Stimulated activated CD8-positive, alpha-beta memory T cell treated with anti-CD3 and anti-CD28 coated beads, Interleukin-7, amount 100 ng/mL, for 24 hours (primary cell): ENCODE measurements around the gene KRTAP21-3.
"Not testable (repeated sequence)": the region's sequence is repeated elsewhere in the genome, so short reads cannot be mapped to it uniquely, and the experiment has no call there.

ENCODE experiments used
- DNase-seq: peaks from one replicate; pipeline ENCODE4 v3.0.0-alpha.2; 2020; ENCODE audit warnings: low read depth

KRTAP21-3 gene, protein sequence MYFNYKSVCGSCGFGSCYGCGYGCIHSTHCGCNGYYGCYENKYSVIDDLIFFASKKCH

GRCh38 chr21:30718239-30718909 is at the start of gene KRTAP21-3:
KRTAP21-3 (minus strand) TSS chr21:30718777; CDS start chr21:30718759, 18 bp downstream.
- DNase-seq, result no peak

- no peak for DNase-seq
Measured at GRCh38 chr21:30760776-30761175, 42.2 kb upstream of the KRTAP21-3 start.

GRCh38 chr21:30758306-30758705 is 39.7 kb upstream of the KRTAP21-3 start:
- DNase-seq, result no peak

- not testable (repeated sequence) for DNase-seq
Measured at GRCh38 chr21:30755328-30755727, 36.8 kb upstream of the KRTAP21-3 start, which contains the start of gene KRTAP21-1. KRTAP21-1 (minus strand) TSS chr21:30755428; CDS start chr21:30755378, 50 bp downstream.

DNA sequence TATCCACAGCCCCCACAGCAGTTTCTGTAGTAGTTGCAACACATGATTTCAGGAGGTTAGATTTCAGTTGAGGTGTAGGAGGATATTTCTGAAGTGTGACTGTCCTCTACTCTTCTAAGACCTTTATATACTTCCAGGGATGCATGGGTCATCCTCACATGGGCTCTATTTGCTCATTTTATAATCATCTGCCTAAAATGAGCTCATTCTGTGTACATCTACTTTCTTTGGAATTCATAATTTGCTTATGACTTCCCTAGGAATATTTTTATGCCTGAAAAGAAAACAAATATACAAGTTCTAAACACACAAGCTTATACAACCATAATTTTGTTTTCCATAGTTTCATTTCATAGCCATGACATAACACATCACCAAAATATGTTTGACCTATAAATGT is 28.6 kb upstream of the KRTAP21-3 start, which contains the start of gene KRTAP21-2:
Gene KRTAP21-2 (minus strand): TSS at position 101 of the 400 bp plus-strand sequence. CDS start 57 bp downstream, at position 44.
- DNase-seq, result no peak

DNA sequence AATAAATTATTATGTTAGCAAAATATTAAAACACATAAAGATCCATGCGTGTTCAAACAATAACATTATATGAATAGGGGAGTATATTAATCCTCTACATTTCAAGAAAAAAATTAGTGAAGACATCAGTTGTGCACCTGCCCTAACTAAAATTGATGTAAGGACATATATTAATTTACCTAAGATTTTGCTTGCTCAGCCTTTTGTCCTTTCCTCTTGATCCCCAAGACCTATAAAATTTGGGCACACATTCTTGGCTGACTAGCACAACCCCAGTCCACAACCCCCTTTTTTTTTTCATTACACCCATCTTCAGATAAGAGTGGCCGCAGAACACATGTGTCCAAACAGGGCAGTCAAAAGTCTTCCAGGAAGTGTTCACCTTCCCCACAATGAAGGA is 21.9 kb upstream of the KRTAP21-3 start:
- DNase-seq, result no peak

GRCh38 chr21:30733026-30733425 is 14.4 kb upstream of the KRTAP21-3 start:
- DNase-seq, result no peak

DNA sequence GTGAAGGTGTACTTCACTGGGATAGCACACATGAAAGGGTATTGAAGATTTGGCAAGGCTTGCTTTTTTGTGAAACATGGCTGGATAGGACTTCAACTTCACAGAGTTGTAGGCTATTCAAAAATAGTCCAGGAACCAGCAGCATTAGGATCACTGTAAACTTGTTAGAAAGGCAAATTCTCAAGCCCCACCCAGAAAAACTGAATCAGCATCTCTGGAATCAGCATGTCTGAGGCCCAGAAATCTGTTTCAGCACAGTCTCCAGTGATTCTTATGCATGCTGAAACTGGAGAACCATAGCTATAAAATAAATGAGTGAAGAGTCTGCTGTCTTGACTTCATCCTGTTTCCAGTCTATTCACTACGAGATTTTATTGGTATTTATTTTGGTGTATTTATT is 8.1 kb upstream of the KRTAP21-3 start:
- DNase-seq, result no peak

DNA sequence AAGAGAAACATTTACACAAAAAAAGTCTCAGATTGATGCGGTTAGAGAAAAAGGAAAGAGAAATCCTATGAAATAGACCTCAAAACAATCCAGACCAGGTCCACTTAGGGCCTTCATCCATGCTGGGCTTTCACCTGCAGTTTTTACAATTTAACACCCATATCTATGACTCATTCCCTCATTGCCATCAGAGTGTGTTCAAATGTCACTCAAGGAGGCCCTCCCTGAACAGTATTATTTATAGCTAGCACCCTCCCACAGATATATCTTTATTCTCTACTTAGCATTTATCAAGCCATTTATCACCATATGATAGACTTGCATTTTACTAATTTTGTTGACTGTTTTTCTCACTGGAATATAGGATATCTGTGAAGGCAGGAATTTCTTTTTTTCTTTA is 824 bp upstream of the KRTAP21-3 start:
- DNase-seq, result no peak

GRCh38 chr21:30717105-30717504 is 1.5 kb downstream of the KRTAP21-3 start:
- no peak for DNase-seq

DNA sequence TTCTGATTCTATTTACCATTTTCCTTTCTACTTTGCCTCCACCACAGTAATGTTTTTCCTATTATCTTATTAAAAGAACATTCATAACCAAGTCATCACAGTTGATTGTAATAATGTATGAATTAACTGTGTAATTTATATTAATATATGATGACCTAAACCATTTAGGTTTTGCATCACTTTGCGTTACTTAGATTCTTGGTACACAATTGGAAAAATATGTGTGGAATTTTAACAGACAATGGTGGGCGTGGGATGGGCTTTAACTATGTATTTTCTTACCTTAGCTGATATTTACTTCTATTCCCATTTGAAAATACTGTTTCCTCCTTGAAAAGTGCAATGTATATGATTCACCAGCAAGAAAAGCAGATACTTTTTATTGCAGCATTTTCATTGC is 3.6 kb downstream of the KRTAP21-3 start:
- DNase-seq, result no peak

DNA sequence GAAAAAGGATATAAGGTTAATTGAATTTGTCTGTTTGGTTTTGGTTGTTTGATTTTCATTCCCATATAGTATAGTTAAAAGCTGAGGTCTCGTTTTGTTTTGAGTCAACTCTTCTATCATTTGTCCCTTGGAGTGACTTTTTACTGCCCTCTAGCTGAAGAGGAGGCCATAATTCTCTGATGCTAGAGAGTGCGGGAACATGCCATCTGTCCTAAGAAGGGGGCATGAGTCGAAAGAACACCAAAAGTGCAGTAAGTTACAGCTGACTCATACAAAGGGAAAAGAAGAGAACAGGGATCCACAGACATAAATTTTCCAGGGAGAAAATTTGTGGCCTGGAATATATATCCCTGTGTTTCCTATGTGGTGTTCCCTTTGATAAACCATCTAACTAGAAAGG is 4.1 kb downstream of the KRTAP21-3 start:
- DNase-seq, result no peak

DNA sequence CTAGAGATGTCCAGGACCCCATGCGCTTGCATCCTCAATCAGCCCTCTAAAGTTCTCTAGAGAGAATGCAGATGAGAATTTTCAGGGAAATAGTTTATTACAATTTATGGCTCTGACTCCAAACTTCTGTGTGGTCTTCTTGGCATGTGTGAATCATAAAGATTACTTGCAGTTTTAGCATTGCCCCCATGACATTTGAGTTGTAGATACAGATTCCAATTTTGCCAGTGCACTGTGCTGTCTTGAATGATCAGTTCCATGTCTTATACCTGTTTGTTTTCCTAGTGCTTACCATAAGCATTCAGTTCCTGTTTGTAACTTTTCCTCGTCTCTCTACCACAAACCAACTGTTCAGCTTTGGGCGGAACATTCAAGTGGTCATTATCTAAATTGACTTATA is 4.8 kb downstream of the KRTAP21-3 start:
- no peak for DNase-seq

GRCh38 chr21:30710499-30710898 is 8.1 kb downstream of the KRTAP21-3 start:
- no peak for DNase-seq

DNA sequence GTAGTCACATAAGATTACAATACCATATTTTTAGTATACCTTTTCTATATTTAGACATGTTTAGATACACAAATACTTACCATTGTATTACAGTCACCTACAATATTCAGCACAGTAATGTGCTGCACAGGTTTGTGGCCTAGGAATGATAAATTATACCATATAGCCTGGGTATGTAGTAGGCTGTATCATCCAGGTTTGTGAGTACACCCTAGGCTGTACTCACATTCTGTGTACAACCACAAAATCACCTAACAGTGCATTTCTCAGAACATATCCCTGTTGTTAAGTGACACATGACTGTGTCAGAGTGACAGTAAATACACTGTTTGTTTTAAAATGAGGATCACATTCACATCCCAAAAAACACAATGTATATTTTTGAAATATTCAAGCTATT is 11.2 kb downstream of the KRTAP21-3 start:
- no peak for DNase-seq

DNA sequence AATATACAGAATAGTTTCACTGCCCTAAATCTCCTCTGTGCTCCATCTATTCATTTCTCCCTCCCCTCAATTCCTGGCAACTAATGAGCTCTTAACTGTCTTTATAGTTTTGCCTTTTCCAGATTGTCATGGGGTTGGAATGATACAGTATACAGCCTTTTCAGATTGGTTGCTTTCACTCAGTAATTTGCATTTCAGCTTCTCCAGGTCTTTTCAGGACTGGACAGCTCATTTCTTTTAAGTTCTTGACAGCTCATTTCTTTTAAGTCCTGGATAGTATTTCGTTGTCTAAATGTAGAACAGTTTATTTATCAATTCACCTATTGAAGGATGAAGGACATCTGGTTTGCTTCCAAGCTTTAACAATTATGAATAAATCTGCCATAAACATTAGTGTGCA is 22.6 kb downstream of the KRTAP21-3 start:
- no peak for DNase-seq

GRCh38 chr21:30689822-30690221 is 28.8 kb downstream of the KRTAP21-3 start:
- DNase-seq, result no peak

GRCh38 chr21:30684506-30684905 is 34.1 kb downstream of the KRTAP21-3 start:
- DNase-seq, result no peak

GRCh38 chr21:30680586-30680985 is 38.0 kb downstream of the KRTAP21-3 start:
- no peak for DNase-seq

DNA sequence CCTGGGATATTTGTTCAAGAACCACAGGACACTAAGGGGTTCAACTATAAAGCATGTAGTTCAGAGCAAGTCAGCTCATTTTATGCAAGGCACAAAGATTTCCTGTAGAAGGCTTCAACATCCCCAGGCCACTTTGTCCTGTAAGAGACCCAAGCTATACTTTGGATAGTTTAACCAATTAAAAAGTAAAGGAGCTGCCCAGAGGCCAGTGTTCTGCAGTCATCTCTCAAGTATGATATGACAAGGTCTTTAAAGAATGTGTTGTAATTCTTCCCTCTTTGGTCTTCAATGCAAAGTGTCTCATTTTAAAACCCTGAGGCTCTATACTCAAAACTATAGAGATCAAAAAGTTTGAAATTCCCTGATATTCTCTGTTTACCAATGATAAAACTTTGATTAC is 41.8 kb downstream of the KRTAP21-3 start:
- no peak for DNase-seq

- no peak for DNase-seq
Measured at GRCh38 chr21:30674312-30674711, 44.3 kb downstream of the KRTAP21-3 start.

- no peak for DNase-seq
Measured at GRCh38 chr21:30672985-30673650, 45.5 kb downstream of the KRTAP21-3 start.

GRCh38 chr21:30668776-30669175 is 49.8 kb downstream of the KRTAP21-3 start:
- no peak for DNase-seq
